ENCODE data around the gene MIF.
"Not testable (repeated sequence)": the region's sequence is repeated elsewhere in the genome, so short reads cannot be mapped to it uniquely, and the experiment has no call there.

The MIF gene

GRCh38 chr22:23857606-23858483, 36.3 kb upstream of the MIF start, which contains the start of gene SLC2A11:
Gene SLC2A11, plus strand, starts transcription at chr22:23857875. Its CDS starts 125 bp downstream, at chr22:23858000.
- peaks cover 0 to 17% (median 11%) of the 10 kb centered on the region in 4 donors for H3K4me1 ChIP-seq
- peak; percentile 96 to 98 for DNase-seq
- H3K36me3 ChIP-seq = peaks cover 0 to 6% (median 0%) of the 10 kb centered on the region in 3 donors
- peak within 1 kb of the TSS; percentile 91 to 95 for H3K27ac ChIP-seq
- no peaks in the 10 kb centered on the region for H3K9me3 ChIP-seq
- TF ChIP-seq CTCF (IDR thresholded peaks at IDR 0.05) = peak; percentile 31 to 52
- intact Hi-C loops (cut with DNase I; ENCODE audit: low total_unique reads) = no loop called here
- H3K4me3 ChIP-seq = peak within 1 kb of the TSS; percentile 58 to 73
- H3K27me3 ChIP-seq = no peaks in the 10 kb centered on the region

DNA sequence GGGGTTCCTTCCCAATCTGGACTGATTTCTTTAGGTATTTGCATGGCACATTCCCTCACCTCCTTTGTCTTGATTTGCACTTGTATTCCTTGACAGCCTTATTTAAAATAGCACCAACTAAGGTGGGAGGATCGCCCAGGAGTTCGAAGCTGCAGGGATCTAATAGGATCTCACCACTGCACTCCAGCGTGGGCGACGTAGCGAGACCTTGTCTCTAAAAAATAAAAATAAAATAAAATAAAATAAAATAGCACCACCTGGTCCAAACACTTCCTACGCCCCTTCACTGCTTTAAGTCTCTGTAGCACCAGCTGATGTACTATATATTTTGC, 35.7 kb upstream of the MIF start:
- peaks cover 0 to 12% (median 0%) of the 10 kb centered on the region in 3 donors for H3K36me3 ChIP-seq
- TF ChIP-seq CTCF (IDR thresholded peaks at IDR 0.05) = no peak
- no peaks in the 10 kb centered on the region for H3K27me3 ChIP-seq
- no peaks in the 10 kb centered on the region for H3K9me3 ChIP-seq
- H3K4me1 ChIP-seq = peaks cover 0 to 17% (median 11%) of the 10 kb centered on the region in 4 donors
- DNase-seq = no peak
- H3K27ac ChIP-seq = peak overlapping the region; percentile 91 to 95
- intact Hi-C loops (cut with DNase I; ENCODE audit: low total_unique reads) = no loop called here
- peak overlapping the region; percentile 58 to 73 for H3K4me3 ChIP-seq

DNA sequence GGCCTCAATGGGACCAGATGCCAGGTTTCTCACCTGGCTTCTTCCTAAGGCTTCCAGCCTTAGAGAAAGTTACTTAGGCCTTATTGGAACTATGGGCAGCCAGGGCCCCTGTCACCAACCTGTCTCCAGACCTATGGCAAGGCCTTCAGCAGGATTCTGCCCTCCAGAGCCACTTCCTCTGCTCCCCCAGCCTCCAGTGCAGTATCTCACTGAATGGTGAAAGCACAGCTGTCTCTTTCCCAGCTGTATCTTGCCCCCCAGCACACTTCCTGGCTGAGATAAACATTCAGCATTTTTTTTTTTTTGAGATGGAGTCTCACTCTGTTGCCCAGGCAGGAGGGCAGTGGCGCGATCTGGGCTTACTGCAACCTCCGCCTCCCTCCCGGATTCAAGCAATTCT, 35.0 kb upstream of the MIF start:
- Histone ChIP-seq H3K27me3 (no peaks in the 10 kb centered on the region), H3K9me3 (no peaks in the 10 kb centered on the region), H3K36me3 (peaks cover 0 to 18% (median 0%) of the 10 kb centered on the region in 3 donors), H3K27ac (no peak overlapping the region), H3K4me1 (peaks cover 0 to 17% (median 11%) of the 10 kb centered on the region in 4 donors), H3K4me3 (no peak overlapping the region)
- TF ChIP-seq CTCF (IDR thresholded peaks at IDR 0.05) = no peak
- DNase-seq = no peak
- intact Hi-C loops (cut with DNase I; ENCODE audit: low total_unique reads) = no loop called here

DNA sequence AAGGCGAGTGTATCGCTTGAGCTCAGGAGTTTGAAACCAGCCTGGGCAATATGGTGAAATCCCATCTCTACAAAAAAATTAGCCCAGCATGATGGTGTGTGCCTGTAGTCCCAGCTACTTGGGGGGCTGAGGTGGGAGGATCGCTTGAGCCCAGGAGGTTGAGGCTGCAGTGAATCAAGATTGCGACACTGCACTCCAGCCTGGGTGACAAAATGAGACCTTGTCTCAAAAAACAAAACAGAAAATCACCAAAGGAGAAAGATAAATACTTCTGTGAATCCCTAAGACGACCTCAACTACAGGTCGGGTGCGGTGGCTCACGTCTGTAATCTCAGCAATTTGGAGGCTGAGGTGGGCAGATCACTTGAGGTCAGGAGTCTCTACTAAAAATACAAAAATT, 34.0 kb upstream of the MIF start:
- peaks cover 0 to 17% (median 11%) of the 10 kb centered on the region in 4 donors for H3K4me1 ChIP-seq
- intact Hi-C loops (cut with DNase I; ENCODE audit: low total_unique reads) = not testable (repeated sequence)

DNA sequence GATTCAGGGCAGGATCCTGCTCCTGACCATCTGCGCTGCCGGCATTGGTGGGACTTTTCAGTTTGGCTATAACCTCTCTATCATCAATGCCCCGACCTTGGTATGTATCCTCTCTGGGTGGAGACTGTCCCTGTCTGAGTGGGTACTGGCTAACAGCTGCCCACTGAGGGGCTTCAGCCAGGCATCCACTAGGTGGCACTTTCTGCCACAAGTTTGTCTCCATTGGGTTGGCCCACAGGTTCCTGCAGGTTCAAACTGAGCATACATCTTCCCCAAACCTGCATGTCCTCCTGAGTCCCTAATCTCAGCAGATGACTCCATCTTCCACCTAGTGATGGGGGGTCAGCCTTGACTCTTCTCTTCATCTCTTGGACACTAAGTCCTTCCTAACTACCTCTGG, 32.1 kb upstream of the MIF start:
- Histone ChIP-seq H3K36me3 (peaks cover 0 to 28% (median 0%) of the 10 kb centered on the region in 3 donors), H3K27me3 (no peaks in the 10 kb centered on the region), H3K4me3 (no peak overlapping the region), H3K4me1 (peaks cover 0 to 13% (median 7%) of the 10 kb centered on the region in 4 donors), H3K27ac (no peak overlapping the region), H3K9me3 (no peaks in the 10 kb centered on the region)
- intact Hi-C loops (cut with DNase I; ENCODE audit: low total_unique reads) = no loop called here
- no peak for DNase-seq
- TF ChIP-seq CTCF (IDR thresholded peaks at IDR 0.05) = peak; percentile 11 to 38

More for the DNA sequence above, 34.0 kb upstream of the MIF start:
- H3K4me3 ChIP-seq, H3K27ac ChIP-seq, H3K9me3 ChIP-seq, H3K27me3 ChIP-seq, DNase-seq: not testable (repeated sequence)
- H3K36me3 ChIP-seq = peaks cover 0 to 18% (median 0%) of the 10 kb centered on the region in 3 donors

DNA sequence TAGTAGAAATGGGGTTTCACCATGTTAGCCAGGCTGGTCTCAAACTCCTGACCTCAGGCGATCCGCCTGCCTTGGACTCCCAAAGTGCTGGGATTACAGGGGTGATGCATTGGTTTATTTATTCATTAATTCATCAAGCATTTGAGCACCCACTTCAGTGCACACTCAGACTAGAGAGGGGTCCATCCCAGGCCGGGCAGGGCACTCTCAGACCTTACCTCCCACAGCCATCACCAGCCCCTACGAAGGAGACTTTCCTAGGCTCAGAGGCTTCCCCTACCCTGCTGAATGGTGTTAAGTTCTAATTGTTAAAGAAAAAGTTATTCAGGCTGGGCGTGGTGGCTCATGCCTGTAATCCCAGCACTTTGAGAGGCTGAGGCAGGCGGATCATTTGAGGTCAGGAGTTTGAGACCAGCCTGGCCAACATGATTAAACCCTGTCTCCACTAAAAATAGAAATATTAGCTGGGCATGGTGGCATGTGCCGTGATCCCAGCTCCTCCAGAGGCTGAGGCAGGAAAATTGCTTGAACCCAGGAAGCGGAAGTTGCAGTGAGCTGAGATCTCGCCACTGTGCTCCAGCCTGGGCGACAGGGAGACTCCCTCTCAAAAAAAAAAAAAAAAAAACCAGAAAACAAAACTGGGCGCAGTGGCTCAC, 29.6 kb upstream of the MIF start:
- H3K4me3 ChIP-seq; H3K9me3 ChIP-seq; intact Hi-C loops (cut with DNase I; ENCODE audit: low total_unique reads); H3K27me3 ChIP-seq; DNase-seq; H3K4me1 ChIP-seq; H3K27ac ChIP-seq: not testable (repeated sequence)
- H3K36me3 ChIP-seq = peaks cover 0 to 53% (median 7%) of the 10 kb centered on the region in 3 donors
